Stimulated activated CD8-positive, alpha-beta memory T cell treated with anti-CD3 and anti-CD28 coated beads, Interleukin-7, amount 100 ng/mL, for 48 hours (primary cell): ENCODE data around the gene MAGT1.
"Not testable (repeated sequence)": the region's sequence is repeated elsewhere in the genome, so short reads cannot be mapped to it uniquely, and the experiment has no call there.

Experiments
- DNase-seq, 2 donors: peaks; one replicate each; pipeline ENCODE4 v3.0.0-alpha.2; 2020; ENCODE audit warnings: low read depth in 1 of 2; ENCODE audit errors: extremely low read depth in 1 of 2

The MAGT1 gene

GRCh38 chrX:77875372-77875771, 19.9 kb downstream of the MAGT1 start:
- no peak for DNase-seq

GRCh38 chrX:77831544-77831943, 63.7 kb downstream of the MAGT1 start:
- not testable (repeated sequence) for DNase-seq

- not testable (repeated sequence) for DNase-seq
These were observed 73.2 kb downstream of the MAGT1 start for GRCh38 chrX:77821989-77822388.

GRCh38 chrX:77820091-77820727, 75.0 kb downstream of the MAGT1 start:
- DNase-seq = no peak

GRCh38 chrX:77814210-77814609, 81.0 kb downstream of the MAGT1 start:
- DNase-seq = no peak

- DNase-seq = no peak
These were observed 93.0 kb downstream of the MAGT1 start for GRCh38 chrX:77802201-77802600.

- no peak for DNase-seq
These were observed 100.1 kb downstream of the MAGT1 start for GRCh38 chrX:77795124-77795523.

- DNase-seq = no peak
These were observed 101.3 kb downstream of the MAGT1 start for GRCh38 chrX:77793946-77794345.

- no peak for DNase-seq
These were observed 107.2 kb downstream of the MAGT1 start for GRCh38 chrX:77788050-77788449.

GRCh38 chrX:77786365-77786680, 108.9 kb downstream of the MAGT1 start:
- no peak for DNase-seq

- peak; percentile 53 to 61 for DNase-seq
These were observed 109.5 kb downstream of the MAGT1 start, which contains the start of gene ATRX for GRCh38 chrX:77785486-77786364. Gene ATRX, minus strand, starts transcription at chrX:77786216. Its CDS starts 215 bp downstream, at chrX:77786001.

- no peak for DNase-seq
These were observed 115.5 kb downstream of the MAGT1 start for GRCh38 chrX:77779695-77780094.

GRCh38 chrX:77776659-77777058, 118.6 kb downstream of the MAGT1 start:
- no peak for DNase-seq
